Heart left ventricle (tissue), 16 donors: ENCODE measurements around the gene WDR33. TPM values are rescaled to one million over a fixed set of nuclear protein-coding genes. Genes with fewer than 3 reads are reported as not detected.

ENCODE experiments used
- ATAC-seq, 4 donors: fragments of 200-7000 bp; cut with Tn5 transposase; one replicate each; pipeline ENCODE4 v1.9.1; 2020 to 2022; ENCODE audit warnings: moderate library complexity in 4 of 4, mild to moderate bottlenecking in 3 of 4, moderate number of reproducible peaks in 1 of 4
- DNase-seq, 5 donors: peaks; one replicate each; pipeline ENCODE4 v3.0.0-alpha.2; 2020
- H3K27ac ChIP-seq, 12 donors: fragments of 200-600 bp; sonication (generic) in 4 of 12; one replicate each; pipeline versions ENCODE4 v1.5.0 to v1.8.0; 2016 to 2022; ENCODE audit warnings: mild to moderate bottlenecking in 2 of 12
- H3K27me3 ChIP-seq, 9 donors: fragments of 200-600 bp; sonication (generic) in 2 of 9; one replicate each; pipeline versions ENCODE4 v1.5.1 to v1.8.0; 2016 to 2022; ENCODE audit warnings: mild to moderate bottlenecking in 3 of 9
- H3K36me3 ChIP-seq, 9 donors: fragments of 200-600 bp; sonication (generic) in 2 of 9; one replicate each; pipeline versions ENCODE4 v1.5.0 to v1.8.0; 2018 to 2022; ENCODE audit warnings: mild to moderate bottlenecking in 2 of 9
- H3K4me1 ChIP-seq, 12 donors: fragments of 200-600 bp; sonication (generic) in 4 of 12; one replicate each; pipeline versions ENCODE4 v1.5.0 to v1.8.0; 2016 to 2022; ENCODE audit warnings: mild to moderate bottlenecking in 3 of 12
- H3K4me3 ChIP-seq, 12 donors: fragments of 200-600 bp; sonication (generic) in 4 of 12; one replicate each; pipeline versions ENCODE4 v1.5.0 to v1.8.0; 2017 to 2022; ENCODE audit warnings: mild to moderate bottlenecking in 9 of 12, moderate library complexity in 4 of 12
- H3K9me3 ChIP-seq, 12 donors: fragments of 200-600 bp; sonication (generic) in 4 of 12; one replicate each; pipeline versions ENCODE4 v1.5.0 to v1.8.0; 2016 to 2022; ENCODE audit warnings: mild to moderate bottlenecking in 1 of 12
- CTCF ChIP-seq, 12 donors: fragments of 200-600 bp; sonication (generic) in 4 of 12; IDR thresholded peaks; one replicate each; pipeline versions ENCODE4 v1.5.0 to v1.8.0; 2018 to 2022; ENCODE audit warnings: antibody characterized with exemption in 12 of 12, mild to moderate bottlenecking in 5 of 12
- POLR2A ChIP-seq, 2 donors: fragments of 450-650 bp; IDR thresholded peaks; one replicate each; pipeline ENCODE4 v1.6.1; 2017; ENCODE audit warnings: antibody characterized with exemption in 2 of 2, mild to moderate bottlenecking in 2 of 2, moderate library complexity in 2 of 2
- WGBS, 4 donors: extraction: QIAGEN DNeasy Blood & Tissue Kit in 2 of 4; methylation state at CpG; one replicate each; pipeline versions ENCODE4 v1.1.5 to v1.1.7; 2013 to 2018; 5-methylcytosine and 5-hydroxymethylcytosine counted together
- intact Hi-C, 10 donors: fragments of 100-400 bp; cut with DNase I; formaldehyde crosslinking; loops; one replicate each; pipeline versions ENCODE4 v1.11.1 to v1.14.2; 2022
- polyA plus RNA-seq, 2 donors: library from polyadenylated mRNA; stranded (reverse); fragments of 200-250 nt; gene quantifications; one replicate each; pipeline ENCODE4 v1.2.3, GENCODE V29; 2013
- total RNA-seq, 9 donors: library from RNA; depleted of rRNA in 2 of 9; stranded (reverse); fragments of >200 nt in 2 of 9; fragmentation: NEBNext Ultra II Directional in 3 of 9; extraction: Animal tissue kit (Norgen Biotek cat#: 25700) in 3 of 9; gene quantifications; one replicate each; pipeline versions ENCODE4 v1.1.0 to v1.2.4, GENCODE V29; 2016 to 2023
- donor health status: ischemic (EF 13 %, LVEDD 7.1; RV severe dilation, severe dysfunction).
- donor health status: healthy with polysubstance abuse.
- donor health status: DM: no; HTN: yes; CAD: no.
- donor health status: DM: no; HTN: no; CAD: no.
- donor health status: ischemic (EF 25% LVEDD 6.9; RV normal size, moderate dysfunction).
- donor health status: ischemic (EF 25% LVEDD 5.7; RV mildly dilated, moderate dysfunction).
- donor health status: healthy.
- donor health status: DM: yes; HTN: yes; CAD: no.
- donor health status: ischemic (EF 35%, LVEDD 5.7; RV mildly dilated, moderate dysfunction).
- donor health status: nonischemic (EF 11% LVEDD 7.7; RV severe dilation, severe dysfunction).
- donor health status: DM: yes; HTN: yes; CAD: no.
- donor health status: PGD.
- donor health status: ischemic (EF 29% LVEDD 5.4; RV normal size, mild dysfunction).
- donor health status: nonischemic (EF 23%, LVEDD 6.1; RV moderate dilation, normal function).

Gene WDR33
- total and polyA plus RNA-seq, 11 donors = 15.4 to 49.9 (median 41.1) TPM

DNA sequence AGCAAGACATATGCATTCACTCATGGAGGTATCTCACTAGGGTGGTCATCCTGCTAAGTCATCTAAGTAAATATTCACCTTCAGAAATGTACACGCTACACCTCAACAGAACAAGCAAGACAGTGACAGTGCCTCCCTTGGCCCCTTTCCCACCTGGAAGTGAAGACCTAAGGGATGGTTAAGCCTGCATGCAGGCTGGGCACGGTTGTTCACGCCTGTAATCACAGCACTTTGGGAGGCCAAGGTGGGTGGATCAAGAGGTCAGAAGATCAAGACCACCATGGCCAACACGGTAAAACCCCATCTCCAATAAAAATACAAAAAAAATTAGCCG lies 140.0 kb downstream of the WDR33 start:
- peaks cover 0 to 80% (median 49%) of the 10 kb centered on the region in 12 donors for H3K4me1 ChIP-seq
- 71 to 84% (median 80%) methylated on average over 5 of the region's 5 CpGs for whole genome bisulfite sequencing, 4 donors
- peaks cover 0 to 11% (median 0%) of the 10 kb centered on the region in 12 donors for H3K9me3 ChIP-seq
- no peak for DNase-seq
- TF ChIP-seq POLR2A (IDR thresholded peaks at IDR 0.05) (no peak), CTCF (IDR thresholded peaks at IDR 0.05) (no peak)
- intact Hi-C loops = loop anchor here in 3 of 10 donors (5.0 to 10.0 kb wide), 2 partner anchors 34 to 76 kb away; no protein-coding TSS in a partner anchor
- ATAC-seq = no peak
- H3K36me3 ChIP-seq = peaks cover 0 to 4% (median 2%) of the 10 kb centered on the region in 9 donors
- H3K27me3 ChIP-seq = peaks cover 0 to 23% (median 0%) of the 10 kb centered on the region in 9 donors
- peak overlapping the region in 1 of 12 donors; percentile 83 for H3K4me3 ChIP-seq
- peak overlapping the region in 6 of 12 donors; percentile 3 to 99 (median 94) for H3K27ac ChIP-seq

GRCh38 chr2:127670055-127670956 lies 140.7 kb downstream of the WDR33 start:
- Histone ChIP-seq H3K4me1 (peaks cover 0 to 80% (median 48%) of the 10 kb centered on the region in 12 donors), H3K27ac (peak overlapping the region in 6 of 12 donors; percentile 3 to 99 (median 94)), H3K9me3 (peaks cover 0 to 11% (median 0%) of the 10 kb centered on the region in 12 donors), H3K27me3 (peaks cover 0 to 18% (median 0%) of the 10 kb centered on the region in 9 donors), H3K4me3 (no peak overlapping the region), H3K36me3 (peaks cover 0 to 4% (median 2%) of the 10 kb centered on the region in 9 donors)
- 60 to 74% (median 66%) methylated on average over 10 of the region's 10 CpGs for WGBS, 4 donors
- intact Hi-C loops = loop anchor here in 3 of 10 donors (5.0 to 10.0 kb wide), 2 partner anchors 33 to 76 kb away; no protein-coding TSS in a partner anchor
- no peak for TF ChIP-seq CTCF (IDR thresholded peaks at IDR 0.05)
- no peak for TF ChIP-seq POLR2A (IDR thresholded peaks at IDR 0.05)
- ATAC-seq (no peak), DNase-seq (peak in 1 of 5 donors; percentile 44)

DNA sequence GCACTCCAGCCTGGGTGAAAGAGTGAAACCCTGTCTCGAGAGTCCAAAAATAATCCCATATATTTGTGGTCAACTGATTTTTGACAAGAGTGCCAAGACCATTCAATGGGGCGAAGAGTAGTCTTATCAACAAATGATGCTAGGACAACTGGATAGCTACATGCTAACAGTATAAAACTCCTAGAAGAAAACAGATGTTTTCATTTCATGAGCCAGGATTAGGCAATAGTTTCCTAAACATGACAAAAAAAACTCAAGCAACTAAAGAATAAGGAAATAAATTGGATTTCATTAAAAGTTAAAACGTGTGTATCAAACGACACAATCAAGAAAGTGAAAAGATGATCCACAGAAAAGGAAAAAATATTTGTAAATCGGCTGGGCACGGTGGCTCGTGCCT lies 141.9 kb downstream of the WDR33 start:
- no peak overlapping the region for H3K4me3 ChIP-seq
- peaks cover 0 to 4% (median 2%) of the 10 kb centered on the region in 9 donors for H3K36me3 ChIP-seq
- ATAC-seq (no peak), DNase-seq (no peak)
- WGBS, 4 donors = 55 to 69% (median 65%) methylated on average over 7 of the region's 7 CpGs
- intact Hi-C loops = no loop called here
- peaks cover 0 to 11% (median 0%) of the 10 kb centered on the region in 12 donors for H3K9me3 ChIP-seq
- H3K27ac ChIP-seq = peak overlapping the region in 4 of 12 donors; percentile 8 to 98 (median 34)
- peaks cover 0 to 21% (median 0%) of the 10 kb centered on the region in 9 donors for H3K27me3 ChIP-seq
- peaks cover 0 to 92% (median 52%) of the 10 kb centered on the region in 12 donors for H3K4me1 ChIP-seq
- TF ChIP-seq POLR2A (IDR thresholded peaks at IDR 0.05) (no peak), CTCF (IDR thresholded peaks at IDR 0.05) (no peak)
